Measurements from ENCODE around the gene CCL23.
"Not testable (repeated sequence)": the region's sequence is repeated elsewhere in the genome, so short reads cannot be mapped to it uniquely, and the experiment has no call there.

Gene CCL23

DNA sequence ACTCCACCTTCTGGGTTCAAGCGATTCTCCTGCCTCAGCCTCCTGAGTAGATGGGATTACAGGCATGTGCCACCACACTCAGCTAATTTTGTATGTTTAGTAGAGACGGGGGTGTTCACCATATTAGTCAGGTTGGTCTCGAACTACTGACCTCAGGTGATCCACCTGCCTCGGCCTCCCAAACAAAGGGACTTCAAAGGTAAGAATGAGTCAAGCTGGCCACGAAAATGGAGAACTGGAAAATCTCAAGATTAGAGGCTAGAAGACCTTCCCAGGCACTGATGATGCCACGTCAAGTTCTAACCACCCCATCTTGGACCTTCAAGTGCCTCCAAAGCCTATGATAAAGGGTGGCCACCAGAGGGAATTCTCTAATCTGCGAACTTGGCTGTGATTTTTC, 15.1 kb downstream of the CCL23 start:
- DNase-seq, result no peak

DNA sequence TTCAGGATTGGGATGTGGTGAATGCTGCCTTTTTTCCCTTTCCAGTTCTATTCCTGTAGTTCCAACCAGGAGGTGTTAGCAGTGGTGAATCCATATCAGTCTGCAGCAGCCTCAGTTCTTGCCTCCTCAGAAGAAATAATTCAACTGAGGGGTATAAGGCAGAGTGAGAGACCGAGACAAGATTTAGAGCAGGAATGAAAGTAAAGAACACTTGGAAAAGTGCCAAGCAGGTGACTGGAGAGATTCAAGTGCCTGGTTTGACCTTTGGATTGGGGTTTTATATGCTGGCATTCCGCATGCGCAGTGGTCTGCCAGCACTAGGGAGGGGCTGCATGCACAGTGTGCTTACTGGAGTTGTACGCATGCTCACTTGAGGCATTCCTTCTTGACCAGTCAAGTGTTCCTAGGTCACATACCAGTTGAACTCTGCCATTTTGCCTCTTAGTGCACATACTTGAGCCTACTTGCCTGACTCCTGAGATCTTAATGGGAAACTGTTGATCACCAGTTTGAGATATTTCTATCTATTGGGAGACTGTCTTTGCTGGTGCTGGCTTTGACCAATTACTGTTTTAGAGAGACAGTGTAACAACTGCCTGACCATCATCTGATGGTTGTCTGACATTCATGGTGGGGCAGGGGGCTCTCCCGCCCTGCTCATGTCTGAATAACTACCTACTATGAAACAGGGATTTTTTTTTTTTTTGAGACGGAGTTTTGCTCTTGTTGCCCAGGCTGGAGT, 15.7 kb downstream of the CCL23 start:
- no peak for DNase-seq

DNA sequence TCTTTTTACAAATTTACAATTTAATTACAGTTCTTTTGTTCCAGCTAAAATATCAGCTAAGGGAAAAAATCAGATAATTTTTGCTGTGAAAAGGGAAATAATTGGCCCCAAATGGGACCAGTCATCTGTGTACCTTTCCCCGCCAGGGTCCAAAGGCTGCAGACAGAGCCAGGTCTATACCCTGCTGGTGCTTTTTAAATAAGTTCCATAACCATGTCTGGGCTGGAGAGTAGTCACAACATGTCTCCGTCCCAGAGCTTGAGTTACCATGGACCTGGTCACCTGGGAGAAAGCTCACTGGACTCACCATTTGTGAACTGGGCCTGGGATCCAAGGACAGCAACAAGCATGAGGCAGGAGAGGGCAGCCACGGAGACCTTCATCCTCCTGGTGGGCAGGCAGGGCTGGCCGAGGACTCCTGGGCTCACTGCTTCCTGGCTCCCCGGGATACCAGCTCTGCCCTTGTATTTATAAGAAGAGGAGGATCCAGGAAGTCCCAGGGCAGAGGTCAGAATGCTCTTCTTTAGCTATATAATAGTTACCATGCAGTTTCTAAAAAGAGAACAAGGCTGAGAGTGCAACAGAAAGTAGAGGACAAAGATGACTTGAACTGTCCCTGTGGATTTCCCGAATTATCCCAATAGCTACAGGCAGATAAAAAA, 16.5 kb downstream of the CCL23 start, which contains the start of gene CCL15:
Gene CCL15, minus strand, starts transcription at position 444 of the 662 bp plus-strand sequence. Its CDS starts 61 bp downstream, at position 383.
- no peak for DNase-seq

DNA sequence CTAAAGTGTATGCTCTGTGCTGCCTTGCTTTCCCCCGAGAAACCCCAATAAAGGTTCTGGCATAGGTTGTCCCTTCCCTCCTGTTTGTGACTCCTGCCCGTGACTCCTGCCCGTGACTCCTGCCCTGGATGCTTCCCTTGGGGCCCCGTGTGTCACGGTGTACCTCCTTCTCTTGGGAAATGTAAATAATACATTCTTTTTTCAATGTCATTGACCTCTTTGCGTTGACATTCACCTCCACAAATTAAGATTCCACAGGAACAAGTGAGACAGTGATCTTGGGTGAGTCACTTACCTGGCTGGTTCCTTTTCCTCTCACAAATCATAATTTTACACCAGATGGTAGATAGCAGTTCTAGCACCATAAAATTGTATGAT, 17.1 kb downstream of the CCL23 start:
- no peak for DNase-seq

DNA sequence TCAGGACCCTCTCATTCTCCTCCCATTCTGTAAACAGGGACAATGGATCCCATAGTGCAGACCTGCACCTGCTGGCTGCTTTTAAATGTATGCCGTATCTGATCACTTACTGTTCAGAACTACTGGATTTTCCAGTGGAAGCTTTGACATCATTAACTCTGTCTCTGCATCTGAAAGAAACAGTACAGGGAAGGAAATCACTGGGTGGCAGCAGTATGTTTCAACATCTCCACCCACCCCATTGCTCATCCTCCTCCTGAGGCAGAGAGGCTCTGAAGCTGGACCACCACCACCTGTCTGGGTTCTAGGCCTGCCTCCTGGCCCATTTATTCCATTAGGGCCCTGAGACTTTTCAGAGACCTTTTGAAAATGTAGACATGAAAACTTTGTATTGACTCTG, 19.0 kb downstream of the CCL23 start:
- no peak for DNase-seq

DNA sequence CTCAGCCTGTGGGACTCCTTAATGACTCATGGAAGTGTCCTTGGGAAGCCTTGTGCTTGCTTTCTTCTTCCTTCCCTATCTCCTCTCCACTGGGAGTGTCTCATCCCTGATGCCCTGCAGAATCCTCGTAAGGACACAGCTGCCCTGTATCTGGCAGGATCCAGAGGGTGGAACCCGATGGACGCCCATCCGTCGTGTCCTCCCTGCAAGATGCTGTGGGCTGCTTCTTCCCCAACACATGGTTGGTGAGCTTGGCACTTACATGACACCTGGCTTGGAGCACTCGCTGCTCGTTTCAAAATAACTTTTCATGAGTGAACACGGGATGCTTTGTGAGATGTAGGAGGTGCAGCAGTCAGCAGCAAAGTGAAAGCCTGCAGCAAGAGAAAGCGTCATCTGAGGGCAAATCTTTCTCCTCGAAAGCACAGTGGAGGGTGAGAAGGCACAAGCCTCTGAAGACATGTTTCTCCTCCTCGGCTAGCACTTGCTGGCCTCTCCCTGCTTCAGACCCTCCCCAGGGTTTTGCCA, 19.7 kb downstream of the CCL23 start:
- no peak for DNase-seq

DNA sequence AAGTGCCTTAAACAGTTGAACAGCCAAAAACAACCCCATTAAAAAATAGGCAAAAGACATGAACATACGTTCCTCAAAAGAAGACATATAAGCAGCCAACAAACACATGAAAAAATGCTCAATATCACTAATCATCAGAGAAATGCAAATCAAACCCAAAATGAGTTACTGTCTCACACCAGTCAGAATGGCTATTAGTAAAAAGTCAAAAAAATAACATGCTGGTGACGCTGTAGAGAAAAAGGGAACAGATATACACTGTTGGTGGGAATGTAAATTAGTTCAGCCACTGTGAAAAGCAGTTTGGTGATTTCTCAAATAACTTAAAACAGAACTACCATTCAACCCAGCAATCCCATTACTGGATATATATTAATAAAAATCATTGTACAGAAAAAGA, 22.4 kb downstream of the CCL23 start:
- DNase-seq, result not testable (repeated sequence)

DNA sequence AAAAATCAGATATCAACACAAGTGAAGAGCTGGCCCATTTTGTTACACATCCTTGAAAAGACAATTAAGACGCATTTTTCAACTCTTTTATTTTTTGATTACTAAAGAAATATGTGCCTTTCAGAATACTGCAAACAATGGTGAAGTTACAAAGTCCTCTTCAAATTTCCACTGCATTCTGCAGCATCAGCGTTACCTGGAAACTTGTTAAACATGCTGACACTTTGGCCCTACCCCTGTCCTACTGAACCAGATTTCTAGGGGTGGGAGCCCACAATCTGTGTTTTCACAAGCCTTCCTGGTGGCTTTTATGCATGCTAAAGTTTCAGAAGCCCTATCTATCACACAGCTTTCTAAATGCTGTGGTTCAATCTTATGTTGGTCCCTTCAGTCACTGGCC, 26.7 kb downstream of the CCL23 start:
- no peak for DNase-seq

DNA sequence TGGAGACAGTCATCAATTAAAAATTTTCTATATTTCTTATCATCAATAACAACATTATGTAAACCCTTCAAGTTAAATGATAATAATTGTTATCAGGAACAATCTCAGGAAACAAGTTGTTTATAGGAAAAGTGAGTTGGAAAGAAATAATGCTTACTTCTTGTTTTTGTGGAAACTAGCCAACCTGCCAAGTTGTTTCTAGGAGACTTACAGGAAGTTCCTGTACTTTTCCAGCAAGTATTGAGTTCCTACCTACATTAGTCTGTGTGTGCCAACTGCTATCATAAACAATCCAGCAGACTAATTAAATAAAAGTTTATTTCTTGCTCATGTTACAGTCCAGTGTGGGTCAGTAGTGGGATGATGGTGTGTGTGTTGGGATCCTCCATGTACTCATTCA, 29.6 kb downstream of the CCL23 start:
- no peak for DNase-seq

DNA sequence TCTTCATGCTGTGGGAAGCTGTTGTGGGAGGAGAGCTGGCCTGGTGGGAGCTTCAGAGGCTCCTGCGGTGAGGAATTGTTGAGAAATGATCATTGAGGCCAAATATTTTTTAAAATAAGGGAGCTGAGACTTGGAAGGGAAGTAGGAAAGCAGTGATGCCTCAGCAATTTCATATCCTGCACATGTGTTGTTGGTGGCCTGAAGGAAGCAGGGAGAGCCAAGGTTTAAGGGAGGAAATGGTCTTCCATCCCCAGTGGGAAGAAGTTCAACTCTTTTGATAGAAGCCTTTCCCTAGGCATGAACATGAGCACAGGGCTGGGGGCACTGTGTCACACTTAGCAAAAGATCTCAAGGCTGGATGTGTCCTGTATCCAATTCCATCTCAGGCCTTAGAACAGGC, 31.1 kb downstream of the CCL23 start, which contains the start of gene CCL14:
Gene CCL14, minus strand, starts transcription at position 87 of the 400 bp plus-strand sequence. Its CDS starts 80 bp downstream, at position 7.
- no peak for DNase-seq

DNA sequence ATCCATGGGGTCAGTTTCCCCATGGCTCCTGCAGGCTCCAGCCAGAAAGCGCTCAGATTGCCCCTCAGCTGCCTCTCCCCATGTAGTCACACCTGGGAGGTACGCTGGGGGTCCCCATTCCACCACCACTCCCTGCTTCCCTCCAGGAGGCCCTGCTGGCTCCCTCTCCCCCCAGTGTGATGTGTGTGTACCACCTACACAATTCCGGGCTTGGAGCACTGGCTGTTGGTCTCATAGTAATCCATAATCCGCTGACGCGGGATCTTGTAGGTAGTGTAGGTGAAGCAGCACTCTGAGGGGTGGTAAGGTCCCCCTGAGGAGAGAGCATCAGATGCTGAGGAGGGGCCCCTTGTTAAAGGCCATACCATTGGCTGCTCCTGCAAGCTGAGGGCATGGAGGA, 33.6 kb downstream of the CCL23 start:
- DNase-seq, result no peak

DNA sequence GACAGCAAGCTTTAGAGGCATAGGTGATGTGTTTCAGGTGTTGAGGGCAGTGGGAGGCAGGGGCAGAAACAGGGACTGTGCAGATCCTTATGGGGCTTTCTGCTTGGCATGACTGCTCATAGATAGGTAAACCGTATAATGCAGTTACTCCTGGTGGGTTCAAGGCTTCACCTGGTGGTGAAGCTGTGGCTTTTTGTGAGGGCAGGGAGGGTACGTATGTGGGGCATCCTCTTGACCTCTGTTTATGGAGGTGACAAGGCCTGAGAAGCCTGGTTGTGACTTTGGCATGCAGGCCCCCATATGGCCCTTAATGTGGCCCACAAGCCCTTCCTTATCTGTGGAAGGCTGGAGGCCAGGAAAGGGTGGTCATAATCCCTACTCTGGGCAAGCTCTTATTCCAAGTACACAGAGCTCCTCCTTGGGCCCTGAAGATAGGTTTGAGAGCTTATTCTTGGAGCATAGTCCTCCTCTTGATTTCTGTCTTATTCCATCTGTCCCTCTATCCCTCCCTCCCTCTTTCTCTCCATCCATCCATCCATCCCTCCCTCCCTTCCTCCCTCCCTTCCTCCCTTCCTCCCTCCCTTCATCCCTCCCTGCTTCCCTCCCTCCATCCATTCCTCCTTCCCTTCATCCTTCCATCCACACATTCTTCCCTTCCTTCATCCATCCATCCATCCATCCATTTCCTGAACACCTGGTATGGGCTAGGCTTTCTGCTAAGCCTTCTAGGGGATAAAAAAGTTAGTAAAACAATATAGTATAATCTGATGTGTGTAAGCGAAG, 35.2 kb downstream of the CCL23 start:
- DNase-seq, result no peak

DNA sequence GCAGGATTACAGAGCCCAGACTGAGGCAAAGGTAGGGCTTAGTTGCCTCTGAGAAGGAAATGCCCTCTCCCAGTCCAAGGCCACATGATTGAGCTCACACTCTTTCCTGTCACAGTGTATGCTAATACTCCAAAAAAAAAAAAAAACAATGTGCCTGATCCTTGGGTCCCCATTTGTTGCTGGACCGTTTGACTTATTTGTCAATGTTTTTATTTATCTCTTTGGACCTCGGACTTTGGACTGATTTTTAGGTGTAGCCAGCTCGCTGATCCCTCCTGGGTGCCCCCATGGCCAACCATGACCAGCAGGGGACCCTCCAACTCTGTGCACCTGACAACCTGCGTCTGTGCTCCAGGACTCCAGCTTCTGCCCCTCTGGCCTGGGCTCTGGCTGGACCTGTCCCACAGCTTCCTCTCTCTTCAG, 35.9 kb downstream of the CCL23 start:
- no peak for DNase-seq

DNA sequence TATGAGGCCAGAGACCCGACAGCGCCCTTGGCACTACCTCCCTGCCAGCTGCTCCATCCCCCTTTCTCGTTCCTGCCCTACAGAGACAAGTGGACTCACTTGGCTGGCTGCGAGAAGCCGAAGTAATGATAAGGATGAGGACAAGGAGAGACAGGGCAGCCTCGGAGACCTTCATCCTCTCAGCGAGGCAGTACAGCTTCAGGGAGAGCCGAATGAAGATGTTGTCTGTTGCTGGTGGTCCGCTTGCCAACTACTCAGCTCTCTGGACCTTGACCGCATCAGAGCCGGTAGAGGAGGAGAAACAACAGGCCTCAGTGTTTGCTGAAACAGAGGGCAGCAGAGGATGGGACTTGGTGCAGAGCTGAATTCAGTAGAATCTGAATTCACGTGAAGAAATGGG, 36.5 kb downstream of the CCL23 start, which contains the start of gene CCL16:
Gene CCL16, minus strand, starts transcription at position 252 of the 400 bp plus-strand sequence. Its CDS starts 77 bp downstream, at position 175.
- no peak for DNase-seq

DNA sequence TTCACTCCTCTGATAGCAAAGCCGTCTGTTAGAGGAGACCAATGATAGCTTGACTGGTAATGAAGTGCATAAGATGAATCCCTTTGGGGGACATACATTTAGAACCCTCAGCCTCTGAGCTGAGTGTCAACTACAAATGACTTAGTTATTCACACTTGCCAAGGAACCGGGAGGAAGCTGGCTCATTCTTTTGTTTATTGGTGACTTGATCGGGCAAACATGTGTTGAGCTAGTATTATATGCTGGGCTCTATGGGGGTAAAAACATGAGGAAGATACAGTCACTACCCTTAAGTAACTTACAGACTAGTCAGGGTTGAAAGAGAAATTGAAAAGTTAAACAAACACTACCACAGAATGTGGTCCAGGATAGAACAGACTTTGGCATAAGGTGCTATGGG, 39.4 kb downstream of the CCL23 start:
- no peak for DNase-seq

DNA sequence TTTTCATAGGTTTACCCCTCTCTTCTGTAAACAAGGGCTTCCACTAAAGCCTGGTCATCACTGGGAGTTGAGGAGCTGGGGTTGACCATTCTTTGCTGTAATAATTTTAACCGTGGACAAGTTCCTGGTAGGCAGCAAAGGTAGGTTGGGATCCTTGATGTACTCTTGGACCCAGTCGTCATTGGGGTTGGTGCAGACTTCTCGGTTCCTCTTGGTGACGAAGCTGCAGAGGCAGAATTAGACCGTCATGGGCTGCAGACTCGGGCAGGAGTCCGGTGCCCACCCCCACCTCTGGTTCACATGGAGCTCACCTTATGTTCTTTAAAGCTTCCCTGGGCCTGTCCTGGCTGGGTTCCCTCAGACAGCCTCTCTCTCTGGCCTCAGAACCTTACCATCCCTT, 40.3 kb downstream of the CCL23 start:
- DNase-seq, result no peak

DNA sequence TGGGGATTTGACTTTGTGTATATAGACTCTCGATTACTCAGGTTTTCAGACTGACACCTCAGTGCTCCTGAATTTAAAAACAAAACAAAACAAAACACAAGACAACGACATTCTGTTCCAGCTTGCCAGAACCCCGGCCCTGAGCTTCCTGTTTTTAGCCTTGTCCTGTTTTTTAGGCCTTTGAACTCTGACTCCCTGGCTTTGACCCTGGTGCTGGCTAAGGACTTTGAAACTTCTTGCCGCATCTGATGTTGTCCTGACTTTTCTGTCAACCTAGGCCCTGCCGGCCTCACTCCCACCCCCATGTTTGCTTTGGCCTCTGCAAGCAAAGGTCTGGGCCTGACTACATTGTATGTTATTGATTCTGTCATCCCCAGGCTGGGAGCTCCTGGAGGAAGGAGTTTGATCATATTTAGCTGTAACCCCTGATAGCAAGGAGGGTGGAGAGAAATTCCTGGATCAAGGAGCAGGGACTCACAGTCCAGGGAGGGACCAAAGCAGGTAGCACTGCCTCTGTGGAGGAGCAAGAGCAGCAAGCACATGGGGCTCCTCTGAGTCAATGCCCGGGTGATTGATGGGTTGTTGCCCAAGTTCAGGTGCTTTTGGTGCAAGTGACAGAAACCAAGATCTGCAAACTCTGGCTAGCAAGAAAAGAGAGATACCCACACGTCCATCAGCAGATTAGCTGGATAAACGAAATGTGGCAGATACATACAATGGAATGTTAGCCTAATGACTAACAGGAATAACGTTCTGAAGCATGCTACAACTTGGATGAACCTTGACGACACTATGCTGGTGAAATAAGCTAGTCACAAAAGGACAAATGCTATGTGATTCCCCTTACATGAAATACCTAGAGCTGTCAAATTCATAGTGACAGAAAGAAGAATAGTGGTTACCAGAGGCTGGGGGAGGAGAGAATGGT, 44.2 kb downstream of the CCL23 start:
- no peak for DNase-seq

DNA sequence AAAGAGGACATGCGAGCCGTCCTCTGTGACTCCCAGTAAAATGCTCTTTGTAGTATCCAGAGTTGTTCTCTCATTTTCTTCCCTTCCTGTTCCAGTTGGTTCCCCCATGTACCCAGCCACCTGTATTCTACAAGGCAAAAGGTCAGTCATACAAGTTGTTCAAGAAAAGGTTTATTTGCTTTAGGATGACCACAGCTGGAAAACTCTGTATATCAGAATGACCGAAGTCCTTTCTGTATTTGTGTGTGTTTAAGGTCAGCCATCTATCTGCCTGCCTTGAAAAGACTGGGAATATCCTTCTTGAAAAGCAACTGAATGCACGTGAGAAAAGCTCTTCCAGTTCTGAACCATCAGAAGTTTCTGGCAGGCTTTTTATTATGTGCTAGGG, 44.8 kb downstream of the CCL23 start:
- no peak for DNase-seq

DNA sequence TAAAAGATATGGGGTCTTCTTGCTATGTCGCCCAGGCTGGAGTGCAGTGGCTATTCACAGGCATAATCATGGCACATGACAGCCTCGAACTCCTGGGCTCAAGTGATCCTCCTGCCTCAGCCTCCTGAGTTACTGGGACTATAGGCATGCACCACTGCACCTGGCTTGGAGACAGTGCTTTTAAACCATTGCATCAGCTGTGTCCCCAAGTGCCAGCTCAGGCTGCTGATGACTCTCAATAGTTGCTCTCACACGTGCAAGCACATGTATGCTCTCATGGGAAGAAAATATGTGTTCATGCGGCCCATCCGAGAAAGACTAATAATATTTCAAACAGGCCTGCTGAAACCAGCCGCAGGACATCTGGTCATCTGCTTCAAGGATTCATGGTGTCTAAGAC, 45.2 kb downstream of the CCL23 start:
- DNase-seq, result no peak

DNA sequence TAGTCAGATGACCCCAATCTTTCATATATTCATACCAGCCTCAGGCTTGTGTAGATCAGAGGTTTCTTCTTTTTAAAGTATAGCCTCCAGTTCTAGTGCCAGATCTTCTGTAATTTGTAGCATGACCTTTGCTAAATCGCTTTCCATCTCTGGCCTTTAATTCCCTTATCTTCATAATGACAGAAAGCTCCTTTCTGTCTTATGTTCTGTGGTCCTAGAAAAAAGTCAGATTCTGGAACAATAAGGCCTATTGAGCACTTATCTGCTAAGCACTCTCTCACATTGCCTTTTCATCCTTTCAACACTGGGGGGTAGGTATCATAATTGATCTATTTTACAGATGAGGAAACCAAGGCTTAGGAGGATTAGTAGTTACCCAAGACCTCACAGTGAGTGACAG, 45.7 kb downstream of the CCL23 start:
- no peak for DNase-seq

DNA sequence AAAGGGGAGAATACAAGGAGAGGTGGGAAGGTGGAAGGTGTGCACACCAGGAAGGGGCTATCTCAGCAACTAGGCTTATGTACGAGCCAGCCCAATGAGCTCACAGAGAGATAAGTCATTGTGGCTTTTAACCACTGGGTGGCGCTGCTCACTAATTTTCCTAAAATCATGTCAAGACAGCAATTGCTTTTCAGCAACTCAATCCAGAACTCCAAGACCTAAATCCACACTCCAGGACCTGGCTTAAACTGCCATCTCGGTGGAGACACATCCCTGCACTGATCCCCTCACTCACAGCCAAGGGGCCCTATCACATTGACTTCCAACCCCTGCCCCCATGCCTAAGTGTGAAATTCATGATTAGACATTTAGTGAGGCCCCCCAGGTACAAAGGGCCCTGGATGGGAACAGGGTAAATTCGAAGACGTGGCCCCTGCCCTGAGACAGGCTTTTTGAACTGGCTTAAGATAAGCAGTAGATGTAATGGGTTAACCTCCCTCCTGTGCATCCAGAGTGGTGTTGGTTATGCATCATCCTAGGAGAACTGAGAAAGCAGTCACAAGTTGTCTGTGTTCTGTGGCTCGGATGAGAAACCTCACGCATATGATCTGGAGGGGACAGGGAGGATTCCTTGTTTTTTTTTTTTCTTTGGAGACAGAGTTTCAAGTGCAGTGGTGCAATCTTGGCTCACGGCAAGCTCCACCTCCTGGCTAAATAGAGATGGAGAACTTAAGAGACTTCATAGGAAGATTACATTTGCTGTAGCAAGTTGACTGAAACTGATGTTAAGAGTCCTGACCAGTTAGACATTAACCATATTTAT, 48.0 kb downstream of the CCL23 start:
- DNase-seq, result peak; percentile 92
